ENCODE data around the gene NACC2.

NACC2 gene

GRCh38 chr9:136051837-136052471 lies 43.1 kb downstream of the NACC2 start:
- Histone ChIP-seq H3K9me3 (ENCODE audit: control insufficient read depth, insufficient read depth, low read depth, low read length) (no peaks in the 10 kb centered on the region), H3K4me3 (ENCODE audit: low read depth, low read length) (peak overlapping the region; percentile 53), H3K36me3 (ENCODE audit: control insufficient read depth in 2 of 2, insufficient read depth in 1 of 2, low read length in 2 of 2) (peaks cover 0 to 33% of the 10 kb centered on the region in 2 experiments; a peak in 1 of 3 replicates), H3K4me1 (ENCODE audit: control insufficient read depth, insufficient read depth, low read length) (peaks cover 8% of the 10 kb centered on the region), H3K27ac (ENCODE audit: extremely low read depth, low read depth, low read length) (peak overlapping the region; percentile 98)
- CTCF ChIA-PET, result interaction anchor here (0.5 to 1.2 kb wide), 5 partner anchors 17 to 73 kb away, joined by 3 to 4 read pairs (median 3); no protein-coding TSS in a partner anchor
- POLR2A ChIA-PET, result interaction anchor here (0.5 to 2.0 kb wide), 14 partner anchors 10 to 144 kb away, joined by 3 to 14 read pairs (median 5); partner anchors contain the start of genes CAMSAP1, NACC2 and UBAC1
- TF ChIP-seq KLF17 (tag by site-specific recombination; IDR thresholded peaks at IDR 0.05), result 0 out of 2 replicates have a peak, but pooled peaks have one; percentile 57
- TF ChIP-seq HOXD13 (CRISPR knock-in tag; IDR thresholded peaks at IDR 0.05; ENCODE audit: borderline replicate concordance), result no peak
- TF ChIP-seq HOXC10 (CRISPR knock-in tag; IDR thresholded peaks at IDR 0.05), result peak; percentile 98; the same call in 1 of the 2 replicates
- TF ChIP-seq ZNF664 (tag by site-specific recombination; IDR thresholded peaks at IDR 0.05), result no peak
- TF ChIP-seq, protein P1, sequence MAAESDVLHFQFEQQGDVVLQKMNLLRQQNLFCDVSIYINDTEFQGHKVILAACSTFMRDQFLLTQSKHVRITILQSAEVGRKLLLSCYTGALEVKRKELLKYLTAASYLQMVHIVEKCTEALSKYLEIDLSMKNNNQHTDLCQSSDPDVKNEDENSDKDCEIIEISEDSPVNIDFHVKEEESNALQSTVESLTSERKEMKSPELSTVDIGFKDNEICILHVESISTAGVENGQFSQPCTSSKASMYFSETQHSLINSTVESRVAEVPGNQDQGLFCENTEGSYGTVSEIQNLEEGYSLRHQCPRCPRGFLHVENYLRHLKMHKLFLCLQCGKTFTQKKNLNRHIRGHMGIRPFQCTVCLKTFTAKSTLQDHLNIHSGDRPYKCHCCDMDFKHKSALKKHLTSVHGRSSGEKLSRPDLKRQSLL (tag by site-specific recombination; IDR thresholded peaks at IDR 0.05), result no peak
- no peak for TF ChIP-seq ZNF561 (tag by site-specific recombination; IDR thresholded peaks at IDR 0.05; ENCODE audit: borderline replicate concordance)
- TF ChIP-seq ZFP3 (tag by site-specific recombination; IDR thresholded peaks at IDR 0.05; ENCODE audit: low read depth), result no peak
- no peak for TF ChIP-seq ZIC2 (tag by site-specific recombination; IDR thresholded peaks at IDR 0.05)
- TF ChIP-seq, protein P2, sequence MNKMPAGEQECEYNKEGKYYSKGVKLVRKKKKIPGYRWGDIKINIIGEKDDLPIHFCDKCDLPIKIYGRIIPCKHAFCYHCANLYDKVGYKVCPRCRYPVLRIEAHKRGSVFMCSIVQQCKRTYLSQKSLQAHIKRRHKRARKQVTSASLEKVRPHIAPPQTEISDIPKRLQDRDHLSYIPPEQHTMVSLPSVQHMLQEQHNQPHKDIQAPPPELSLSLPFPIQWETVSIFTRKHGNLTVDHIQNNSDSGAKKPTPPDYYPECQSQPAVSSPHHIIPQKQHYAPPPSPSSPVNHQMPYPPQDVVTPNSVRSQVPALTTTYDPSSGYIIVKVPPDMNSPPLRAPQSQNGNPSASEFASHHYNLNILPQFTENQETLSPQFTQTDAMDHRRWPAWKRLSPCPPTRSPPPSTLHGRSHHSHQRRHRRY (tag by site-specific recombination; IDR thresholded peaks at IDR 0.05), result no peak
- TF ChIP-seq ZNF112 (tag by site-specific recombination; IDR thresholded peaks at IDR 0.05), result no peak
- TF ChIP-seq MEIS1 (CRISPR knock-in tag; IDR thresholded peaks at IDR 0.05; ENCODE audit: borderline replicate concordance), result peak; percentile 95; the same call in 1 of the 2 replicates
- no peak for TF ChIP-seq ZNF426 (tag by site-specific recombination; IDR thresholded peaks at IDR 0.05)
- TF ChIP-seq ZNF677 (tag by site-specific recombination; IDR thresholded peaks at IDR 0.05), result no peak
- TF ChIP-seq ZNF341 (tag by site-specific recombination; IDR thresholded peaks at IDR 0.05; ENCODE audit: low read depth), result peak; percentile 92; the same call in 1 of the 2 replicates
- no peak for TF ChIP-seq ZNF19 (tag by site-specific recombination; IDR thresholded peaks at IDR 0.05; ENCODE audit: low read depth)
- TF ChIP-seq, protein P3, sequence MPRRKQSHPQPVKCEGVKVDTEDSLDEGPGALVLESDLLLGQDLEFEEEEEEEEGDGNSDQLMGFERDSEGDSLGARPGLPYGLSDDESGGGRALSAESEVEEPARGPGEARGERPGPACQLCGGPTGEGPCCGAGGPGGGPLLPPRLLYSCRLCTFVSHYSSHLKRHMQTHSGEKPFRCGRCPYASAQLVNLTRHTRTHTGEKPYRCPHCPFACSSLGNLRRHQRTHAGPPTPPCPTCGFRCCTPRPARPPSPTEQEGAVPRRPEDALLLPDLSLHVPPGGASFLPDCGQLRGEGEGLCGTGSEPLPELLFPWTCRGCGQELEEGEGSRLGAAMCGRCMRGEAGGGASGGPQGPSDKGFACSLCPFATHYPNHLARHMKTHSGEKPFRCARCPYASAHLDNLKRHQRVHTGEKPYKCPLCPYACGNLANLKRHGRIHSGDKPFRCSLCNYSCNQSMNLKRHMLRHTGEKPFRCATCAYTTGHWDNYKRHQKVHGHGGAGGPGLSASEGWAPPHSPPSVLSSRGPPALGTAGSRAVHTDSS (tag by site-specific recombination; IDR thresholded peaks at IDR 0.05), result peak; percentile 86
- peak; percentile 77 for TF ChIP-seq ZBTB17 (tag by site-specific recombination; IDR thresholded peaks at IDR 0.05)
- no peak for TF ChIP-seq ZNF837 (tag by site-specific recombination; IDR thresholded peaks at IDR 0.05)
- TF ChIP-seq ZNF155 (tag by site-specific recombination; IDR thresholded peaks at IDR 0.05), result no peak
- 0 out of 2 replicates have a peak, but pooled peaks have one; percentile 15 for TF ChIP-seq ZNF423 (tag by site-specific recombination; IDR thresholded peaks at IDR 0.05)
- no peak for TF ChIP-seq ZSCAN4 (tag by site-specific recombination; IDR thresholded peaks at IDR 0.05)
- TF ChIP-seq ZNF629 (tag by site-specific recombination; IDR thresholded peaks at IDR 0.05), result peak; percentile 80
- TF ChIP-seq PRDM2 (tag by site-specific recombination; IDR thresholded peaks at IDR 0.05; ENCODE audit: borderline replicate concordance), result no peak
- no peak for TF ChIP-seq KLF9 (tag by site-specific recombination; IDR thresholded peaks at IDR 0.05; ENCODE audit: low read depth)
- no peak for TF ChIP-seq TCF7L2 (IDR thresholded peaks at IDR 0.05; ENCODE audit: borderline replicate concordance, low read depth, low read length)
- no peak for TF ChIP-seq ZNF544 (tag by site-specific recombination; IDR thresholded peaks at IDR 0.05)

Measured in HEK293 (cell line).